ENCODE data around the gene SLC30A9.

DNA sequence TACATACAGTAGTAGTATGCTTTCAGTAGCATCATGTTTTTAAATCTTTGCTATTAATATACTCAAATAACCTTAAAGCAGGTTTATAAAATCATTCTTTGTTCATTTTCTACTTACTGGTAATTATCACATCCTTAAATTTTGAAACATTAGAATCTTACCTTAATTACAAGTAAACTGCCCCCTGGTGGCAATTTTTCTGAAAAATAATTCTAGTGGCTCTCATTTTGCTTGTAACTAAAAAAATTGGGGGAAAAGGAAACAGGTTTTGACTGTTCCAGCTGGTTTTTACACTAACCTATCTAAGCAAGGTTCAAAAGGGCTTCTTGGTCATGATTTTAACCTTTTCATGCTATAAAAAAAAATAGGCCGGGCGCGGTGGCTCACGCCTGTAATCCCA is 27.2 kb upstream of the SLC30A9 start:
- TF ChIP-seq, protein P1, sequence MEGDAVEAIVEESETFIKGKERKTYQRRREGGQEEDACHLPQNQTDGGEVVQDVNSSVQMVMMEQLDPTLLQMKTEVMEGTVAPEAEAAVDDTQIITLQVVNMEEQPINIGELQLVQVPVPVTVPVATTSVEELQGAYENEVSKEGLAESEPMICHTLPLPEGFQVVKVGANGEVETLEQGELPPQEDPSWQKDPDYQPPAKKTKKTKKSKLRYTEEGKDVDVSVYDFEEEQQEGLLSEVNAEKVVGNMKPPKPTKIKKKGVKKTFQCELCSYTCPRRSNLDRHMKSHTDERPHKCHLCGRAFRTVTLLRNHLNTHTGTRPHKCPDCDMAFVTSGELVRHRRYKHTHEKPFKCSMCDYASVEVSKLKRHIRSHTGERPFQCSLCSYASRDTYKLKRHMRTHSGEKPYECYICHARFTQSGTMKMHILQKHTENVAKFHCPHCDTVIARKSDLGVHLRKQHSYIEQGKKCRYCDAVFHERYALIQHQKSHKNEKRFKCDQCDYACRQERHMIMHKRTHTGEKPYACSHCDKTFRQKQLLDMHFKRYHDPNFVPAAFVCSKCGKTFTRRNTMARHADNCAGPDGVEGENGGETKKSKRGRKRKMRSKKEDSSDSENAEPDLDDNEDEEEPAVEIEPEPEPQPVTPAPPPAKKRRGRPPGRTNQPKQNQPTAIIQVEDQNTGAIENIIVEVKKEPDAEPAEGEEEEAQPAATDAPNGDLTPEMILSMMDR (conservative IDR thresholded peaks at IDR 0.05; ENCODE audit: low read depth, low read length): peak; percentile 59
- no peak for TF ChIP-seq EZH2 (IDR thresholded peaks at IDR 0.05; ENCODE audit: low read length, unreplicated experiment)

All from PC-3 (cell line).